Upper lobe of left lung (tissue), 6 donors: ENCODE measurements around the gene RABEP2. TPM values are rescaled to one million over a fixed set of nuclear protein-coding genes. Genes with fewer than 3 reads are reported as not detected.
A peak's percentile ranks its signal among the peaks of the same experiment; 100 is the strongest.
"Not testable (repeated sequence)": the region's sequence is repeated elsewhere in the genome, so short reads cannot be mapped to it uniquely, and the experiment has no call there.

Experiments
- ATAC-seq, 2 donors: fragments of 200-7000 bp; cut with Tn5 transposase; one replicate each; pipeline ENCODE4 v1.9.1; 2022; ENCODE audit warnings: mild to moderate bottlenecking in 2 of 2, moderate library complexity in 2 of 2; ENCODE audit not compliant: low FRiP score in 2 of 2
- DNase-seq, 2 donors: peaks; one replicate each; pipeline ENCODE4 v3.0.0-alpha.2; 2019 to 2020
- H3K27ac ChIP-seq, 4 donors: fragments of 200-600 bp; sonication (generic); one replicate each; pipeline ENCODE4 v1.5.1; 2016 to 2019
- H3K27me3 ChIP-seq, 4 donors: fragments of 200-600 bp; sonication (generic); one replicate each; pipeline ENCODE4 v1.5.1; 2017 to 2019
- H3K36me3 ChIP-seq, 4 donors: fragments of 200-600 bp; sonication (generic); one replicate each; pipeline ENCODE4 v1.5.1; 2016 to 2019
- H3K4me1 ChIP-seq, 4 donors: fragments of 200-600 bp; sonication (generic); one replicate each; pipeline ENCODE4 v1.5.1; 2018 to 2019
- H3K4me3 ChIP-seq, 4 donors: fragments of 200-600 bp; sonication (generic); one replicate each; pipeline ENCODE4 v1.5.1; 2017 to 2019; ENCODE audit warnings: mild to moderate bottlenecking in 2 of 4, moderate library complexity in 1 of 4
- H3K9me3 ChIP-seq, 4 donors: fragments of 200-600 bp; sonication (generic); one replicate each; pipeline ENCODE4 v1.5.1; 2018 to 2019
- EP300 ChIP-seq, 4 donors: sonication (generic); formaldehyde crosslinking; IDR thresholded peaks; one replicate each; pipeline ENCODE4 v1.5.1; 2017; ENCODE audit warnings: antibody characterized with exemption in 4 of 4, control low read depth in 2 of 4
- POLR2A ChIP-seq, 4 donors: fragments of 450-650 bp; IDR thresholded peaks; one replicate each; pipeline ENCODE4 v1.5.1; 2016 to 2017; ENCODE audit warnings: antibody characterized with exemption in 4 of 4, mild to moderate bottlenecking in 2 of 4
- POLR2AphosphoS5 ChIP-seq, 2 donors: sonication (generic); formaldehyde crosslinking; IDR thresholded peaks; one replicate each; pipeline ENCODE4 v1.5.1; 2017; ENCODE audit warnings: antibody characterized with exemption in 2 of 2
- WGBS, 2 donors: methylation state at CpG; one replicate each; pipeline ENCODE4 v1.1.5; 2017 to 2018; 5-methylcytosine and 5-hydroxymethylcytosine counted together
- total RNA-seq, 6 donors: library from RNA; depleted of rRNA in 4 of 6; stranded (reverse); fragments of >200 nt in 4 of 6; gene quantifications; one replicate each; pipeline versions ENCODE4 v1.1.0 to v1.2.1, GENCODE V29; 2016 to 2021
- TF ChIP-seq, protein P1 (sequence below), 6 experiments: fragments of 450-650 bp in 4 of 6; fragments of 200-600 bp in 2 of 6; sonication (generic) in 2 of 6; IDR thresholded peaks; one replicate each; pipeline ENCODE4 v1.5.1; 2016 to 2019; ENCODE audit warnings: antibody characterized with exemption in 6 of 6
- donor health status: DM: no; HTN: no; CAD: no; lungs with moderate emphysema.
- donor health status: DM: no; HTN: yes; CAD: no; lungs with severe emphysema.

Gene RABEP2
- total RNA-seq, 6 donors from 2014 or later = 25.6 to 115 (median 33.0) TPM

DNA sequence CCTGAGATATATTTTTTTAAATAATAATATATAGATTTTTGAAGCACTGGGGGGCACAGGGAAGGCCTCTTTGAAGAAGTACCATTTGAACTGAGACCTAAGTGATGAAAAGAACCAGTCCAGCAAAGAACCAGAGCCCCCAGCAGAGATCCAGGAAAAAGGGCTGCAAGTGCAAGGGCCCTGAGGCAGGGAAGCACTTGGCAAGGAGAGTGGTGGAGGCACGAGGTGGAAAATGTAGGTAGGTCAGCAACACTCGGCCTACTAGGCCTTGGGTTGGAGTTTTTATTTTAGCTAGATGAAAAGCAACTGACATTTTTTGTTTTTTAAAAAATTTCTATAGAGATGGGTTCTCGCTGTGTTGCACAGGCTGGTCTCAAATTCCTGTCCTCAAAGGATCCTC lies 5.2 kb upstream of the RABEP2 start:
- no peaks in the 10 kb centered on the region for H3K9me3 ChIP-seq
- H3K4me3 ChIP-seq = no peak overlapping the region
- no peak for ATAC-seq
- no peak for DNase-seq
- TF ChIP-seq, protein P1, sequence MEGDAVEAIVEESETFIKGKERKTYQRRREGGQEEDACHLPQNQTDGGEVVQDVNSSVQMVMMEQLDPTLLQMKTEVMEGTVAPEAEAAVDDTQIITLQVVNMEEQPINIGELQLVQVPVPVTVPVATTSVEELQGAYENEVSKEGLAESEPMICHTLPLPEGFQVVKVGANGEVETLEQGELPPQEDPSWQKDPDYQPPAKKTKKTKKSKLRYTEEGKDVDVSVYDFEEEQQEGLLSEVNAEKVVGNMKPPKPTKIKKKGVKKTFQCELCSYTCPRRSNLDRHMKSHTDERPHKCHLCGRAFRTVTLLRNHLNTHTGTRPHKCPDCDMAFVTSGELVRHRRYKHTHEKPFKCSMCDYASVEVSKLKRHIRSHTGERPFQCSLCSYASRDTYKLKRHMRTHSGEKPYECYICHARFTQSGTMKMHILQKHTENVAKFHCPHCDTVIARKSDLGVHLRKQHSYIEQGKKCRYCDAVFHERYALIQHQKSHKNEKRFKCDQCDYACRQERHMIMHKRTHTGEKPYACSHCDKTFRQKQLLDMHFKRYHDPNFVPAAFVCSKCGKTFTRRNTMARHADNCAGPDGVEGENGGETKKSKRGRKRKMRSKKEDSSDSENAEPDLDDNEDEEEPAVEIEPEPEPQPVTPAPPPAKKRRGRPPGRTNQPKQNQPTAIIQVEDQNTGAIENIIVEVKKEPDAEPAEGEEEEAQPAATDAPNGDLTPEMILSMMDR (IDR thresholded peaks at IDR 0.05) = no peak
- TF ChIP-seq EP300 (IDR thresholded peaks at IDR 0.05) (no peak), POLR2A (IDR thresholded peaks at IDR 0.05) (no peak), POLR2AphosphoS5 (IDR thresholded peaks at IDR 0.05) (no peak)
- WGBS, 2 donors = 84 to 87% methylated on average over 3 of the region's 3 CpGs
- peaks cover 0 to 6% (median 5%) of the 10 kb centered on the region in 4 donors for H3K4me1 ChIP-seq
- H3K27me3 ChIP-seq = no peaks in the 10 kb centered on the region
- no peak overlapping the region for H3K27ac ChIP-seq
- no peaks in the 10 kb centered on the region for H3K36me3 ChIP-seq

DNA sequence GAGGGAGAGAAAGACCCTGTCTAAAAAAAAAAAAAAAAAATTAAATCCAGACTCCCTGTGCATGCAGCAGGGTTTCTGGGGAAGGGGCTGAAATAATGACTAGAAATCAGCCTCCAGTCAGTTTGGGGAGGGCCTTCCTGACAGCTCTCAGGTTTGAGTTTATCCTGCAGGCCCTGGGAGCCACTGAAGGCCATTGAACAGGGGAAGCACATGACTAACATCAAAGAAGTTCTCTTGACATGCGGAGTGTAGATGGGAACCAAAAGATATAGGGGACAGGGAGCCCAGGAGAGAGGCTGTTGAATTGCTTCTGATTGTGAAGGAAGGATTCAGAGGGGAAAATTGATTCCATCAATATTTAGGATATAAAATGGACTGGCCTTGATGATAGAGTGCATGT lies 2.8 kb upstream of the RABEP2 start:
- ATAC-seq = no peak
- H3K4me1 ChIP-seq = peaks cover 13 to 17% (median 14%) of the 10 kb centered on the region in 4 donors
- TF ChIP-seq EP300 (IDR thresholded peaks at IDR 0.05) (no peak), POLR2A (IDR thresholded peaks at IDR 0.05) (no peak)
- TF ChIP-seq, protein P1 (IDR thresholded peaks at IDR 0.05) = no peak
- no peak for DNase-seq
- H3K9me3 ChIP-seq = no peaks in the 10 kb centered on the region
- H3K4me3 ChIP-seq = no peak overlapping the region
- WGBS, 2 donors = 86 to 88% methylated on average over 1 of the region's 1 CpG
- H3K27me3 ChIP-seq = no peaks in the 10 kb centered on the region
- no peaks in the 10 kb centered on the region for H3K36me3 ChIP-seq
- H3K27ac ChIP-seq = no peak overlapping the region

DNA sequence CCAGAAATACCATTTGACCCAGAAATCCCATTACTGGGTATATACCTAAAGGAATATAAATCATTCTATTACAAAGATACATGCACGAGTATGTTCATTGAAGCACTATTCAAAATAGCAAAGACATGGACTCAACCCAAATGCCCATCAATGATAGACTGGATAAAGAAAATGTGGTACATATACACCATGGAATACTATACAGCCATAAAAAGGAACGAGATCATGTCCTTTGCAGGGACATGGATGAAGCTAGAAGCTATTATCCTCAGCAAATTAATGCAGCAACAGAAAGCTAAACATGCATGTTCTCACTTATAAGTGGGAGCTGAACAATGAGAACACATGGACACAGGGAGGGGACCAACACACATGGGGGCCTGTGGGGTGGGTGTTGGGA lies 1.2 kb upstream of the RABEP2 start:
- ATAC-seq = not testable (repeated sequence)

DNA sequence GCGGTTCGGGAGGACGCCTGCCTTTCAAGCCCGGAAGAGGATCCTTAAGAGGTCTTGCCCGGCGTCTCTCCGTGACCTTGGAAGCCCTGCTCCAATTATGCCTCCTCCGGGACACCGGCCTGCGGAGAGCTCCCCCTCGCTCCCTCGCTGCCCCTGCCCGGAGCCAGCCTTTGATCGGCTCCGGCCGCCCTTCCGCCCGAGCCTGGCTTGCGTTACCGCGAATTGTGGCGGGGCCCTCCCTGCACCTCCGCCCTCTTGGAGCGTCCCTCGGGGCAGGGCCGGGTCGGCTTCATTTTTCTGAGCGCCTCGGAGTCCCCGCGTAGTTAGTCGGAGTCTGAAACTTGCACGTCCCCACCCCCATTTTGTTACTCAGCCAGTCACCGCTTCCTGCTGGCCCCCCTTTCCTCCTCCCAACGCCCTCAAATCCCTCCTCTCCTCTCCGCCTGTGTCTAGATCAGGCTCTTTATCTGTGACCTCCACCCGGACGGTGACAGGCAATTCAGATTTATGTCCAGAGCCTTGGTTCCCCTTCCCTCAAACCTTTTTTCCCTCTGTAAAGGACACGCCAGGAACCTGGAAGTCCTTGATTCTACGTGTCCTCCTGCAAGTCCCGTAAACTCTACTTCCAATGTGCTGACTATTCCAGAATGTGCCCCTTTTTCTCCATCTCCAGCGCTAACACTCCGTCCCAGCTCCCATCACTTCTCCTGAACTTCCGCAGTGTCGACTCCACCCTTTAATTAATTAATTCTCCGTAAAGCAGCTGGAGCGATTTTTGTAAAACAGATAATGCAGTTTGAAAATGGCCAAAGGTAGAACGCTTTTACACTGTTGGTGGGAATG lies 569 bp upstream of the RABEP2 start:
- peak; percentile 70 to 91 for ATAC-seq
- Histone ChIP-seq H3K4me1 (peaks cover 13 to 17% (median 14%) of the 10 kb centered on the region in 4 donors), H3K27me3 (no peaks in the 10 kb centered on the region), H3K27ac (peak overlapping the region; percentile 97 to 99 (median 98)), H3K4me3 (peak overlapping the region; percentile 65 to 93 (median 90)), H3K36me3 (no peaks in the 10 kb centered on the region), H3K9me3 (no peaks in the 10 kb centered on the region)
- DNase-seq = peak in 1 of 2 donors; percentile 70
- TF ChIP-seq POLR2A (IDR thresholded peaks at IDR 0.05) (peak in 2 of 4 donors; percentile 70 to 73), EP300 (IDR thresholded peaks at IDR 0.05) (no peak)
- 1% methylated on average over 19 to 28 of the region's 48 CpGs for WGBS, 2 donors

More for the DNA sequence above, 1.2 kb upstream of the RABEP2 start:
- peaks cover 13 to 17% (median 14%) of the 10 kb centered on the region in 4 donors for H3K4me1 ChIP-seq
- H3K4me3 ChIP-seq = peak overlapping the region in 3 of 4 donors; percentile 65 to 92 (median 89)
- not testable (repeated sequence) for DNase-seq, H3K27me3 ChIP-seq, H3K9me3 ChIP-seq, H3K36me3 ChIP-seq
- peak overlapping the region; percentile 97 to 99 (median 98) for H3K27ac ChIP-seq
- 65 to 72% methylated on average over 2 of the region's 2 CpGs for whole genome bisulfite sequencing, 2 donors

DNA sequence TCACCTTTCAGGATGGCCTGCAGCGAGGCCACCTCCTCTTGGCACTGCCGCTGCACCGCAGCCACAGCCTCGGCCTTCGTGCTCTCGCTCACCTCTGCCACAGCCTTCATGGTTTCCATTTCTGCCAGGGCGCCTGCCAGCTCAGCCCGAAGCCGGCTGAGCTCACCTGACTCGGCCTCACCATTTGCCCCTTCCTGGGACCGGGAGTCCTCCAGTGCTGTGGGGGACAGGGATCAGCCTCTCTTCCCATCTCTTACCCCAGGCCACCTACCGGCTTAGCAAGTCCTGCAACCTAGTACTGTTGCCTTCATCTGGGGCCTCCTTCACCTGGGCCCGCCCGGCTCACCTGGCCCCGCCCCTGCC lies 658 bp downstream of the RABEP2 start:
- Histone ChIP-seq H3K9me3 (no peaks in the 10 kb centered on the region), H3K36me3 (peaks cover 0 to 5% (median 5%) of the 10 kb centered on the region in 4 donors), H3K27ac (peak overlapping the region; percentile 97 to 99 (median 98)), H3K27me3 (no peaks in the 10 kb centered on the region), H3K4me3 (peak overlapping the region; percentile 65 to 93 (median 90)), H3K4me1 (peaks cover 13 to 17% (median 14%) of the 10 kb centered on the region in 4 donors)
- ATAC-seq (no peak), DNase-seq (no peak)
- 39 to 44% methylated on average over 11 to 14 of the region's 15 CpGs for WGBS, 2 donors
- TF ChIP-seq POLR2AphosphoS5 (IDR thresholded peaks at IDR 0.05) (no peak), POLR2A (IDR thresholded peaks at IDR 0.05) (no peak), EP300 (IDR thresholded peaks at IDR 0.05) (no peak)
- TF ChIP-seq, protein P1 (IDR thresholded peaks at IDR 0.05) = peak in 4 of 6 experiments; percentile 10 to 47 (median 38)
